NCI-H2196 (cell line): ENCODE results near the gene DSCAM.
"Not testable (repeated sequence)": the region's sequence is repeated elsewhere in the genome, so short reads cannot be mapped to it uniquely, and the experiment has no call there.

Experiments
- DNase-seq: peaks from one replicate; lab custom pipeline; 2025; ENCODE audit not compliant: unreplicated experiment; lab: John Stamatoyannopoulos, UW

DSCAM gene

DNA sequence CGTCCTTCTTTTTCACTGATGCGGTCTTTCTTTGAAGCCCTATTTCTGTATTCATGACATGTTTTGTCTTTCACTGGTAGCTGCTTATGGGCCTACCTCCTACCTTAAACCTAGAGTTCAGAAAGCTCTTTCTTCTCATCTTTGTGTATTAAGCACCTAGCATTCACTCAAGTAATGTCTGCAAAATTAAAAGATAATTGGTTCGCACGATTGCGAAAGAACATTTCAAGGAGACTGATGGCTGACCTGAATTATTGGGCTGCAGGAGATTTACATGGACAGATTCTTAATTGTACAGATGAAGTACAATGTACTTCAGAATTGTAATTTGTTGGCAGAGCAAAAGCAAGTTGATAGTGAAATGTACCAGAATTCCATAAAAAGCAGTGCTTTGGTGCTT, 773.3 kb downstream of the DSCAM start:
- no peak for DNase-seq

DNA sequence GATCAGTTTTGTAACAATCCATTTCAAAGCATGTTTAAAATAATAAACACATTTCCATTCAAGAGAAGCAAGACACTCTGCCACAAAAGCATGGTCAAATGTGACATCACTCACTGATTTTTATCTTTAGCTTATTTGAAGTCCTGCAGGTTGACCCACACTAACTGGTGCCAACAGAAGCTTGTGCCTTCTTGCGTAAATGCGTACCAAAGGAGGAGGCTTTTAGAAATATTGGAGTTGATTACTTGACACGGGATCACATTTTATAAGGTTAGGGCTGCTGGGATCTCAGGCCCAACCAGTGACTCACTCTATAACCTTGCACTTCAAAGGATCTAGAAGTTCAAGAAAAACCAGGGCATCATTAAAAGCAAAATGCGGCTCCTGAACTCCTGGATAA, 776.1 kb downstream of the DSCAM start:
- DNase-seq: no peak

DNA sequence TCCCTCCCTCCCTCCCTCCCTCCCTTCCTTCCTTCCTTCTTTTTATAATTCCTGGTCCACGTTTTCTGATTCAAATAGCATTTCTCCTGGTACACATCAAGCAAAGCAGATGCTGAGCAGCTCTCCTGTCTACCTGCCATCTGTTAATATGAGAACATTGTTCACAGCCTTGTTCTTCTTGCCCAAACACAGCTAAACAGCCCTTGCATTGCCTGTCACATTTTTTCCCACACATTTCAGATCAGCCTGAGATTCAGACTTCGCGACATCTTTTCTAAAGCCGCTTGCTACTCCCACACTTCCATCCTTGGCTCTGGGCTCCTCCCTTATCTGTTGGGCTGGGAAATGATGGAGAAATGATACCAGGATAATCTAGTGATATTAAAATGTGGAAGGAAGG, 779.2 kb downstream of the DSCAM start:
- DNase-seq: no peak

DNA sequence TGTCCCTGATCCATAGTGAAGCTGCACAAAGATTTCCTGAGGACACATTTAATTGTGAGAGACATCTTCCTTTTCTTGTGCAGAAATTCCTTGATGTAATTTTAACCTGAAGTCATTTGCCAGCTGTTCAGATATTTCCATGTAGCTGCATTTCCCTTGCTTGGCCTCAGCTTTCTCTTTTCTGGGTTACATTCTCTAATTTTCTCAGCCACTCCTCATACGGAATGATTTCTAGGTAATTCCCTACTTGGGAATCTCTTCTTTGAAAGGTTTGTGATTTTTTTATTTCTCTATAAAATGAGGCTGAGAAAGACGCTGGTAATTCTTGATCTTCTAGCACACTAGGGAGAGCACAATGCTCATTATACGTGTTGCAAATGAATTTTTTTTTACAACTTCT, 780.7 kb downstream of the DSCAM start:
- DNase-seq: no peak

DNA sequence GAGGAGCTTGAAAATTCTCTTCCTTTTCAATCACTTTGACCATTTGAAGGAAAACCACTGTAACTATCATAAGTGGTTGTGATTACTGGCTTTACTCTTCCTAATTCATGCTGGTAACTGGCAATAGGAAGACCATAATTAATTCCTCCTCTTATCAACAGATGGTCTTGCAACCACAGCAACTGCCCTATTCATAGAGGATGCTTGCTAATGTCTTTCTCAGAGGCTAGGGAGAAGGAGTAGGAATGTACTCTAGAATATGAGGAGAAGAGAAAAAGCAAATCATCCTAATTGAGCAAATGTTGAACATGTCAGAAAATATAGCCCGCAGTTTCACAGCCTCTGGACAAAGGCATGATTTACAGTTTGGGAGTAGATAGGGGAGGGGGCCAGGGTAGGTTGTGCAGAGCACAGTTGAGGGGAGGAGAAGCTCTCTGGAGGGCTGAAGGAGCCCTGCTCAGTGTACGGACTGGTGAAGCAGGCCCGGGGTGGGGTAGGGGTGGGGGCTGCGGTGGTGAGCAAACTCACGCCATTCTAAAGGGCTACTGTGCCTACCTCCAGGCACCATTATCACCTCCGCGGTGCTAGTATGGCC, 786.8 kb downstream of the DSCAM start:
- DNase-seq: no peak

DNA sequence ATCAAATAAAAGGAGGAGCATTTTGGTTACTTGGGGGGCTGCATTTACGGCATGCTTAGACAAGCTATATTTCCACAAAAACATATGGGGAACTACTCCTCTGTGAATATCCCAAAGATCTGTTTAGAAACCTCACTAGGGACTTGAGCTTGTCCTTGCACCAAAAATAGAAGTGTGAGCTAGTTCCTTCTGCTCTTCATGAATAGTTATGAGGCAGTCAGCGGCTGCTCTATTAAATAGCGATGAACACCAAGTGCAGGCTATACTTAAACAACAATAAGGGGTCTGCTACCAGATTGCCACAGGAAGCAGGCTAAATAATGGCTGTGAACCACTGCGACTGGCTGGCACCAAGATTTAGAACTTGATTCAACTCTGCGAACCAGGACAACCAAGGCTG, 789.6 kb downstream of the DSCAM start:
- no peak for DNase-seq

DNA sequence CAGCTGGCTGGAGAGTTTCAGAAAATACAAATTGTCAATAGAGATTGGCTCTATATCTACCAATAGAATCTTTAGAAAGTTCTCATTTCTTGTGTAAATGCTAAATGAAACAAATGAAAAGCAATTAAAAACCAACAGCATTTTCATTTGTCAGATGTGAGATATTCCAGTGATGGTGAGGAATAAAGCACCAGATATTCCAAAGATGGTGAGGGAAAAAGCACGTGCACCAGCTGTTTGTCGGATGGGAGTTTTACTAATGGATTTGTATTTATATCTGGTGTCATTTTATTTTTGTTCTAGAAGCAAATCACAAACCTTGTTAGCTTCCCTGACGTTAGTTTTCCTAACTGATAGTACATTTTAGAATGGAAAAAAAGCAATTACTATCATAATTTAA, 790.9 kb downstream of the DSCAM start:
- no peak for DNase-seq

DNA sequence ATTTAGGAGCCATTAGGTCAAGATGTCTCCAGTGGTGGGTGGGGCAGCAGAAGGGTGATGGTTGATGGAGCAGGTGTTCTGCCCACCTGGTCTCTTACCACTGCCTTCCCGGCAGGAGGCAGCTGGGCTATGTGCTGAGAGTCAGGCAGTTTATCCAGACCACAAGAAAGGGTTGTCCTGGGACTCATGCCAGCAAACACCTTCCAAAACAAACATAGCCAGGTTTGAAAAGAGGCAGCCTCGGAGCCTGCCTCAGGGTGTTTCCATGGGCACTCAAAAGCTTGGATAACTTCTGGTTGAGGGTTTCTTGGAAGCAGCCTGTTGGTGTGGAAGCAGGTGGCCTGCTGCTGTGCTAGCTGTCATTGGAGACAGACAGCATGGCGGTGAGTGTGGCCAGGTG, 792.6 kb downstream of the DSCAM start:
- peak; percentile 98 for DNase-seq

DNA sequence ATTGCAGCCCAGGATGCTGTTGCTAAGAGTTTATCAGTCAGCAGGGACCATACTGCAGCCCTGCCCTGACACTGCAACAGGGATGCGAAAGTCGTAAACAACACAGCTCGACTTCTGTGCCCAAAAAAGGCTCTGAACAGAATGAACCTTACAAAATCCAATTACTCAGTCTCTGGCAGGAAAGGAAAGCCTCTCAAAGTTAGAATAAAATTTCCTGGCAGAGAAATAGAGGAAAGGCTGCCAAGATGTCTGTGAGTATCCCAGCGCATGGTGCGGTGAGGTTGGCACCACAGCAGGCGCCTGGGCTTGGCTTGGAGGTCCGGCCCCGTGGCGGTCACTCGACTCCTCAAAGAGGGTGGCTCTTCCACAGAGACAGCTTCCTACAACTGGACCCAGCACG, 794.0 kb downstream of the DSCAM start:
- peak; percentile 87 for DNase-seq

DNA sequence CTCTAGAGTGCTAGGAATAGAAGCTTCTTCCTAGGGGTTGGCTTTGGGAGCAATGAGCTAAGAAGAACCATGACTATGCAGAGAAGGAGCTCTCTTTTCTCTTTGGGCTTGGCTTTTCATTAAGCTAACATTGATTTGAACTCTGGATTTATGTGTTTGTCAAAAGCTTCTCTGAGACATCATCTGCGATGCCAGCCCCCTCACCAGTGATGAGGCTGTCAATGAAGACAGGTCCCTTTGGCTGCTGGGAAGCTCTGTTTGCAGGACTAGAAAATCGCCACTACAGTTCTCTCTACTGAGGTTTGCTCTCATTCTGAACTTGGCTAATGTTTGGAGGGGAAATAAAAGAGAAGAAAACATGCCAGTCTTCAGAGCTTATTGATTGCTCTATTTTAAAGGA, 794.7 kb downstream of the DSCAM start:
- no peak for DNase-seq

DNA sequence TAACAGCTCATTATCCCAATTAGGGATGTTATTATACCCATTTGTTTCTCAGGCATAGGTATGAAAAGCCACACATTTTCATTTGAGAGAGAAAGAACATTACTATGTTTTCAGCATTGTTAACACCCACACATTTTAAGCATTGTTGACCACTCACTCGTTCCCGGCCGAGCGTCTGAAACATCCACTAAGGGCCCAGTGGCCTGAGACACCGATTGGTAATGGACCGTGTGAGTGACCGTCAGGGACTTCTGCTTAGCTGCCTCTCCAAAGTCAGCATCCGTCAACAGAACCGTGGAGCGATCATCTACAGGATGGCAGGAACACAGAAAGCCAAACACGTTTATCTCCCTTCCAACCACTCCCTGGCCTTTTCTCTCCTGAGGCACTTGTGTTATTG, 795.2 kb downstream of the DSCAM start:
- no peak for DNase-seq

DNA sequence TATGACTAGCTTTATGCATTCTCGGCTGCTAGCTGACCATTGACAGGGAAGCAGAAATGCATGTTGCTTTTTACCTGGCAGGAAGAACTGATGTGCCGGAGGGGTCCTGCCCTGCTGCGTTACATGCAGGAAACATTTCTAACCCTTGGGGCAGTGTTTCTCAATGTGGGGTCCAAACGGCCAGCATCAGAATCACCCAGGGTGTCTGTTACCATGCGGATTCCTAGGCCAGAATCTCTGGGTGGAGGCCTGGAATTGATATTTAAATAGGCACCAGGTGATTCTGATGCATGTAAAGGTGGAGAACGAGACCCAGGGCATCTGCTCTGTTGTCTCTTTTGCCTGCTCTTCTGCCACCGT, 797.0 kb downstream of the DSCAM start:
- no peak for DNase-seq

DNA sequence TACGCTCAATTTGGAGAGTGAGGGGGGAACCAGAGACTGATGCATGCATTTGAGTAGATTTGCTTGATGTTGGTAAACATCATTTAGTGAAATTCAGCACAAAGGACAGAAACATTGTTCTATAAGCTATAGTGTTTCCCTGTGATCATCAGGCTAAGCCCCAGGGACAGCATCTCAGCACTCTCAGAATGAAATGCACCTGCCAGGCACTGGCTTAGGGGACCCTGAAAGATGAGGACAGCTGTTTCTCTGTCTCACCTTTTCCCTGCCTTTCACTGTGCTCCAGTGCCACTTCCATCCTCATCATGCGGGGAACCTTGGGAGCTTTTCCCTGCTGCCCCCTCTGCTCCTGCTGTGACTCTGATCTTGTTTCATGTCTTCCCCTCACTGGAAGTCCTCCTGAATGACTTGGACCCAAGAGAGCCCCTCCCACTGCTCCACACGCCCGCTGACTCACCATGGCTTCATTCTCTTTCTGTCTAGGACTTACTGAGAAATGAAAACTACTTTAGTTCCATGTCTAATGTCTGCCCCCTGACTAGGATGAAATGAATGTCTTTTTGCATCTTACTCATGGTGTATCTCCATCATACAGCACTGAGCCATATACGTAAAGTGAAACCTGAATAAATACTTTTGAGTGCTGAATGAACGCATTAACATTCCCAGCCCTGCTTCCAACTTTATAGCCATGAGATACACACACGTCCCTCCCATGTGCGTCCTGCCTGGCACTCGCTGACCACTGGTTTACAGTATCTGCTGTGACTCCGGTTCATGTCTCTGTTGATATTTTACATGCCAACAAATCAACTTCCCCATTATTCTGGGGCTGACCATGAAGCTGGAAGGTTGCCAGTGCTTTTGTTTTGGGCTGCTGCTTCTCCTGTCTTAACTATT, 797.7 kb downstream of the DSCAM start:
- DNase-seq: peak; percentile 76

DNA sequence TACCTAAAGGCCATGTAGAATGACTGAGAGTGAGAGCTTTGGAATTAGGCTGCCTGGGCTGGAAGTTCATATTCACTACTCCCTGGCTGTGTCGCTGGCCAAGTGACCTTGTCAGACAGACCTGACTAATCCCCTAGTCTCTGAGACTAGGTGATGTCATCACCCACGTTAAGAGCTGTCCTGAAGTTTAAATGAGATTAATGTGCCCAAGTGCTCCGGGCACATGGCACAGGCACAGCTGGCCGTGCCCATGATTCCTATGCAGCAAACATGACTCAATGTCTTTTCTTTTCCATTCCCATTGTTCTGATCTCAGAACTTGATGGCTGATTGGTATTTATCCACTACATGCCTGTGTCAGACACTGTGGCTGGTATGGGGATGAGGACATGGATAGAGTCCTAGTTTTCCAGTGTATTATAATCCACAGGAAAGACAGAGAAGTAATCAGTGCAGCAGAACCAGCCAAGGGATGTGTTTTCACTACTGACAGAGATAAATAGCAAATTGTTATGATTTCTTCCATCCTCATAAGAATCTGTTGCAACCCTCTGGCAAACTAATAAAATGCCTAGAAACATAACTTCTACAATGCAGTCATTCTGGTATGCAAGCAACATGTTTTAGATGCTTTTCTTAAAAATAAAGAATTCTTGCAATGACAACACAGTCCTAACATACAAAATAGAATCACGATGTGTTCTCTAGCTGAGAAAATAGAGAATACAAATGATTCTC, 798.8 kb downstream of the DSCAM start:
- no peak for DNase-seq

DNA sequence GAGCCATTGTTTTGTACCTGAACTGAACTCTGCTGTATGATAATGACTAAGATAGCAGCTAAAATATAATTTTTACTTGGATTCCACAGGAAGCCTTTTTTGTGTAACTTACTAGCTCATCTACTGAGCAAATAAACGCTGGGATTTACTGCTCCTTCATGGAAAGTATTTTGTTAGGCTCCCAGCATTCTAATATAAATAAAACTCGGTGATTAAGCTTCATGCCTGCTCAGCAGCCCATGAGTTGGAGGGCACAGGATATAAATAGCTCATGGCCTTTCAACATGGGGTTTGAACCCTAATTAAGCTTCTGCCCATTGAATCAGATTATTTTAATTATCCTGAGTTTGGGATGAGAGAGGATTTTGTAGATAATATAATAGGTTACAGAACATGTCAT, 799.7 kb downstream of the DSCAM start:
- DNase-seq: no peak

DNA sequence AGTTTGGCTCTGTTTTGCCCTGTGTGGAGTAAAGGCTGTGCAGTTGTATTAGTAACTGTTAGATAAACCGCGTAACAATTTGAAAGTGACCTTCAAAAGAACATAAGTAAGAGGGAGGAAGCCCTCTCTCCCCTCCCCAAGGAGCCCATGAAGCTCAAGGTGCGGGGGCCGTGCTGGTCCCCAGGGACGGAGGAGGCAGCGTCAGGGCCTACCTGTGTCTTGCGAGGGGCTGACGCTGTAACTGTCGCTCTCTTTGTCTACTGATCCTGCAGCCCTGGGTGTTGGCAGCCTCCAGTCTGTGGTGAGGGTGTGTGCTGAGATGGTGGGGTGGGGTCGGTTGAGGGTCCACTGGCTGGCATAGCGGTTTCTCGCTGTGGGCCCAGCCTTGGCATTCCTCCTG, 803.1 kb downstream of the DSCAM start:
- DNase-seq: no peak

DNA sequence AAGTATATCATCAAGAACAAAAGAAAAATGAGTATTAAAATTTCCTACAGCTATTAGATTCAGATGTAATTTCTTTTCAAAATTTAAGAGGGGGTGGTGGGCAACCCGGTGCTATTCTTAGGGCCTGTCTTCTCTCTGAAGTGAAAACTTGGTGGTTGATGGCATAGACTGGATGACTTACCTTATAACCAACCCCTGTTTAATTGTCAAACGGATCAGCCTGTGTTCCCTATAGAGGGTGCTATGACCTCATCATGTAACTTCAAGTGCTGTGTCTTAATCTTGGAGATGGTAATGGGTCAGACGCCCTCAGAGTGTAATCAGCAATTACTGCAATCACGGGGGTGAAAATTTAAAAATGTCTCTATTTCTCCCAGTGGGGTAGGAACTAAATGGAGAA, 803.5 kb downstream of the DSCAM start:
- DNase-seq: no peak

DNA sequence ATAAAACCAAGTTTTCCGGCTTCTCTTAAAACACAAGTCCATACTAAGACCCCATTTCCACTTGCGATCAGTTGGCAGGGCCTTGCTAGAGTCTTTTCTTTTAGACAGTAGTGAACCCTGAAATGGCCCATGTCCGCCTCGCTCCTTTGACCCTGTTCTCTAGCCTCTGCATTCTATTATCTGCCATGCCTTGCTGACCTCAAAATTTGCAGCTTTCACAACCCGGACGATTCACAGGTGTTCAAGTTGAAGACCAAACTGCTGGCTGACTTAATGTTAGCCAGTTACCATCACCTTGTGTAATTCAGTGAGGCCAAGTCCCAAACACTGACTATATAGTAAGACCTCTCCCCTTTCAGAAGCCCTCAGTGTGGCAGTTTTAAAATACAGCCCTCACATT, 805.5 kb downstream of the DSCAM start:
- no peak for DNase-seq

DNA sequence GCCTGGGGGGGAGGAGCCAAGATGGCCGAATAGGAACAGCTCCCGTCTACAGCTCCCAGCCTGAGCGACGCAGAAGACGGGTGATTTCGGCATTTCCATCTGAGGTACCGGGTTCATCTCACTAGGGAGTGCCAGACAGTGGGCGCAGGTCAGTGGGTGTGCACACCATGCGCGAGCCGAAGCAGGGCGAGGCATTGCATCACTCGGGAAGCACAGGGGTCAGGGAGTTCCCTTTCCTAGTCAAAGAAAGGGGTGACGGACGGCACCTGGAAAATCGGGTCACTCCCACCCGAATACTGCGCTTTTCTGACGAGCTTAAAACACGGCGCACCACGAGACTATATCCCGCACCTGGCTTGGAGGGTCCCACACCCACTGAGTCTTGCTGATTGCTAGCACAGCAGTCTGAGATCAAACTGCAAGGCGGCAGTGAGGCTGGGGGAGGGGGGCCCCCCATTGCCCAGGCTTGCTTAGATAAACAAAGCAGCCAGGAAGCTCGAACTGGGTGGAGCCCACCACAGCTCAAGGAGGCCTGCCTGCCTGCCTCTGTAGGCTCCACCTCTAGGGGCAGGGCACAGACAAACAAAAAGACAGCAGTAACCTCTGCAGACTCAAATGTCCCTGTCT, 813.7 kb downstream of the DSCAM start:
- DNase-seq: not testable (repeated sequence)

DNA sequence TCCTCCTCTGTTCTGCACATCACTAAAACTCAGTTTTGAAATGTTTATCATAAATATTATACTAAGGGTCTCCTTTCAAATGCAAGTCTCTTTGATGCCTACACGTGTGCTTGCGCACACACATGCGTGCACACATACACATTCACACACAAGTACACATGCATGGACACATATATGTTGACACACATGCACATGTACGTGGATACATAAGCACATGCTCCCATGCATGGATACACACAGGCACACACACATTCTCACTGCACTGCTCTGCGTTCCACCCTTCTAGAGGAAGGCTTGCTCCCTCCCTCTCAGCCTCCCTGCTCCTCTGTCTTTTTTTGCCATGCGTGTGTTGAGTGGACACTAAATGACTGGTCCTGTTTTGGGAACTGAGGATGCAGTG, 817.1 kb downstream of the DSCAM start:
- DNase-seq: no peak

DNA sequence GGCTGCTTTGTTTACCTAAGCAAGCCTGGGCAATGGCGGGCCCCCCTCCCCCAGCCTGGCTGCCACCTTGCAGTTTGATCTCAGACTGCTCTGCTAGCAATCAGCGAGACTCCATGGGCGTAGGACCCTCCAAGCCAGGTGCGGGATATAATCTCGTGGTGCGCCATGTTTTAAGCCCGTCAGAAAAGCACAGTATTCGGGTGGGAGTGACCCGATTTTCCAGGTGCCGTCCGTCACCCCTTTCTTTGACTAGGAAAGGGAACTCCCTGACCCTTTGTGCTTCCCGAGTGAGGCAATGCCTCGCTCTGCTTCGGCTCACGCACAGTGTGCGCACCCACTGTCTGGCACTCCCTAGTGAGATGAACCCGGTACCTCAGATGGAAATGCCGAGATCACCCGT, 818.6 kb downstream of the DSCAM start:
- DNase-seq: not testable (repeated sequence)
